H9 (cell line): ENCODE results near the gene ZBTB20. TPM values are rescaled to one million over a fixed set of nuclear protein-coding genes. Genes with fewer than 3 reads are reported as not detected.

ENCODE experiments used
- DNase-seq: peaks from one replicate; pipeline ENCODE4 v3.0.0-alpha.2; 2017
- H2AFZ ChIP-seq: one replicate; pipeline ENCODE4 v1.6.1; 2013; ENCODE audit warnings: mild to moderate bottlenecking, low read length, control low read depth, moderate library complexity
- H2AK5ac ChIP-seq: 2 replicates; pipeline ENCODE4 v1.6.1; 2013; ENCODE audit warnings: low read length, control low read depth, mixed read lengths; ENCODE audit not compliant: insufficient read length
- H2BK120ac ChIP-seq: one replicate; pipeline ENCODE4 v1.6.1; 2013; ENCODE audit warnings: low read depth, mild to moderate bottlenecking, low read length, control low read depth, inconsistent platforms; ENCODE audit not compliant: poor library complexity, severe bottlenecking
- H2BK12ac ChIP-seq: 2 replicates; pipeline ENCODE4 v1.6.1; 2013; ENCODE audit warnings: low read length, control low read depth, mixed read lengths, low read depth; ENCODE audit not compliant: insufficient read length
- H2BK15ac ChIP-seq: 2 replicates; pipeline ENCODE4 v1.6.1; 2013; ENCODE audit warnings: low read depth, low read length, control low read depth
- H2BK20ac ChIP-seq: one replicate; pipeline ENCODE4 v1.6.1; 2013; ENCODE audit warnings: low read depth, mild to moderate bottlenecking, low read length, control low read depth, inconsistent platforms; ENCODE audit not compliant: poor library complexity, severe bottlenecking
- H2BK5ac ChIP-seq: 2 replicates; pipeline ENCODE4 v1.6.1; 2013; ENCODE audit warnings: low read length, control low read depth, mixed read lengths; ENCODE audit not compliant: insufficient read length
- H3K14ac ChIP-seq: 2 replicates; pipeline ENCODE4 v1.6.1; 2013; ENCODE audit warnings: low read length, control low read depth; ENCODE audit not compliant: insufficient read depth
- H3K18ac ChIP-seq: 2 replicates; pipeline ENCODE4 v1.6.1; 2013; ENCODE audit warnings: low read depth, mild to moderate bottlenecking, mixed read lengths, low read length, control low read depth; ENCODE audit not compliant: insufficient read length
- H3K23ac ChIP-seq: 2 replicates; pipeline ENCODE4 v1.6.1; 2013; ENCODE audit warnings: low read length, control low read depth, mixed read lengths, low read depth; ENCODE audit not compliant: insufficient read length
- H3K23me2 ChIP-seq: 2 replicates; pipeline ENCODE4 v1.6.1; 2013; ENCODE audit warnings: low read depth, mild to moderate bottlenecking, mixed read lengths, low read length, control low read depth; ENCODE audit not compliant: insufficient read length, poor library complexity, severe bottlenecking
- H3K27ac ChIP-seq: 2 replicates; pipeline ENCODE4 v1.5.1; 2013; ENCODE audit warnings: low read length, control low read depth, mixed read lengths, low read depth; ENCODE audit not compliant: insufficient read length
- H3K27me3 ChIP-seq: 2 replicates; pipeline ENCODE4 v1.6.1; 2013; ENCODE audit warnings: low read length, control low read depth, inconsistent platforms; ENCODE audit not compliant: insufficient read depth
- H3K4ac ChIP-seq: 2 replicates; pipeline ENCODE4 v1.6.1; 2013; ENCODE audit warnings: low read depth, mild to moderate bottlenecking, control low read depth, inconsistent platforms, low read length, moderate library complexity
- H3K4me1 ChIP-seq: 2 replicates; pipeline ENCODE4 v1.6.1; 2013; ENCODE audit warnings: low read length, control low read depth, inconsistent platforms; ENCODE audit not compliant: insufficient read depth
- H3K4me2 ChIP-seq: 2 replicates; pipeline ENCODE4 v1.6.1; 2013; ENCODE audit warnings: low read length, control low read depth, mixed read lengths; ENCODE audit not compliant: insufficient read length, insufficient read depth
- H3K56ac ChIP-seq: 2 replicates; pipeline ENCODE4 v1.6.1; 2013; ENCODE audit warnings: low read depth, mild to moderate bottlenecking, mixed read lengths, low read length, control low read depth; ENCODE audit not compliant: insufficient read length
- H3K79me1 ChIP-seq: 2 replicates; pipeline ENCODE4 v1.6.1; 2013; ENCODE audit warnings: low read depth, mild to moderate bottlenecking, moderate library complexity, low read length, control low read depth, inconsistent platforms; ENCODE audit not compliant: insufficient read depth, poor library complexity, severe bottlenecking
- H3K79me2 ChIP-seq: 2 replicates; pipeline ENCODE4 v1.6.1; 2013; ENCODE audit warnings: low read length, control low read depth, inconsistent platforms; ENCODE audit not compliant: insufficient read depth
- H3K9ac ChIP-seq: 2 replicates; pipeline ENCODE4 v1.6.1; 2013; ENCODE audit warnings: low read length, control low read depth, mixed read lengths; ENCODE audit not compliant: insufficient read length; ENCODE audit errors: extremely low read depth
- H3K9me3 ChIP-seq: one replicate; pipeline ENCODE4 v1.6.1; 2013; ENCODE audit warnings: low read depth, low read length, inconsistent platforms; ENCODE audit not compliant: control insufficient read depth
- H3T11ph ChIP-seq: one replicate; pipeline ENCODE4 v1.6.1; 2013; ENCODE audit warnings: mild to moderate bottlenecking, low read length, control low read depth, inconsistent platforms
- H4K20me1 ChIP-seq: one replicate; pipeline ENCODE4 v1.6.1; 2013; ENCODE audit not compliant: control insufficient read depth, insufficient read length, insufficient read depth
- H4K5ac ChIP-seq: 2 replicates; pipeline ENCODE4 v1.6.1; 2013; ENCODE audit warnings: low read depth, mild to moderate bottlenecking, mixed read lengths, low read length, control low read depth; ENCODE audit not compliant: insufficient read length
- H4K8ac ChIP-seq: replicated peaks from 2 replicates; pipeline ENCODE4 v1.6.1; 2013; ENCODE audit warnings: low read length, control low read depth, mixed read lengths, low read depth; ENCODE audit not compliant: insufficient read length
- H4K91ac ChIP-seq: 2 replicates; pipeline ENCODE4 v1.6.1; 2013; ENCODE audit warnings: low read depth, mild to moderate bottlenecking, moderate library complexity, mixed read lengths, low read length, control low read depth; ENCODE audit not compliant: insufficient read length
- H3K27ac Mint-ChIP-seq, 3 experiments: 2 replicates in 2 of 3; 3 replicates in 1 of 3; pipeline ENCODE4 v1.8.0; 2020 to 2021; ENCODE audit warnings: mixed read lengths in 3 of 3, mild to moderate bottlenecking in 1 of 3, moderate library complexity in 1 of 3
- H3K27me3 Mint-ChIP-seq: 2 replicates; pipeline ENCODE4 v1.8.0; 2021; ENCODE audit warnings: low read depth, mild to moderate bottlenecking, moderate library complexity, mixed read lengths
- H3K36me3 Mint-ChIP-seq, 3 experiments: 2 replicates in 2 of 3; 3 replicates in 1 of 3; pipeline ENCODE4 v1.8.0; 2020 to 2021; ENCODE audit warnings: low read depth in 3 of 3, mixed read lengths in 3 of 3; ENCODE audit not compliant: insufficient read depth in 1 of 3
- H3K4me1 Mint-ChIP-seq, 2 experiments: 2 replicates each; pipeline ENCODE4 v1.8.0; 2020; ENCODE audit warnings: mixed read lengths in 2 of 2
- H3K4me3 Mint-ChIP-seq, 2 experiments: 2 replicates in 1 of 2; 3 replicates in 1 of 2; pipeline ENCODE4 v1.8.0; 2020 to 2021; ENCODE audit warnings: mild to moderate bottlenecking in 2 of 2, mixed read lengths in 2 of 2, moderate library complexity in 1 of 2
- H3K9me3 Mint-ChIP-seq, 2 experiments: 2 replicates in 1 of 2; 3 replicates in 1 of 2; pipeline ENCODE4 v1.8.0; 2020; ENCODE audit warnings: mild to moderate bottlenecking in 2 of 2, mixed read lengths in 2 of 2, moderate library complexity in 1 of 2
- CTCF ChIP-seq: fragments of 200-600 bp; sonication (generic); conservative IDR thresholded peaks from 3 replicates; pipeline ENCODE4 v1.8.0; 2021; ENCODE audit warnings: antibody characterized with exemption, mild to moderate bottlenecking
- WGBS: extraction: QIAGEN DNeasy Blood & Tissue Kit; methylation state at CpG from one replicate; pipeline ENCODE4 v1.1.7; 2013; ENCODE audit warnings: missing lambda C conversion rate, low lambda C conversion rate, mixed read lengths; ENCODE audit not compliant: insufficient read length; ENCODE audit errors: extremely low coverage; 5-methylcytosine and 5-hydroxymethylcytosine counted together
- total RNA-seq: library from RNA; stranded (reverse); gene quantifications from 2 replicates; pipeline ENCODE4 v1.2.1, GENCODE V29; 2021

The ZBTB20 gene
- total RNA-seq, 1 experiment from 2014 or later = 0.70 TPM

DNA sequence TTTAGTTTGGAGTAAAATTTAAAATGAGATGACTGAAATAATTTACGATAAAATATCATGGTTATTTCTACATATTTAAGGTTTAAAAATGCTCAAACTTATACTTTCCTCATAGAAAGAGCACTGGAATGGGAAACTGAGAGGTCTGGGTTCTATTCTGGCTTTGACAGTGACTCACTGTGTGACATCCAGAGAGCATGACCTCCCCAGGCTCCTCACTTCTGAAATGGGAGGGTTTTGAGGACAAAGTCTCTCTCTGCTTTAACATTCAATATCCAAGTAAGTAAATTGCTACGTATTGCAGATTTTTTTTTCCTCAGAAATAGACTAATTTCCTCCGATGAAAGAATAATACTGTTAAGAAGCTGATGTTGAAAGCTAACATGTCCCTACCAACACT, 618.6 kb downstream of the ZBTB20 start:
- peaks cover 2 to 14% (median 11%) of the 10 kb centered on the region in 3 experiments; a peak in 6 of 7 replicates for H3K36me3 Mint-ChIP-seq
- Histone ChIP-seq H3K4me2 (no peak overlapping the region), H3T11ph (no peak overlapping the region), H3K23ac (no peak overlapping the region), H3K27ac (no peak overlapping the region), H2AK5ac (no peak overlapping the region), H4K20me1 (no peaks in the 10 kb centered on the region), H3K79me2 (no peaks in the 10 kb centered on the region), H4K8ac (no peak overlapping the region), H3K27me3 (no peaks in the 10 kb centered on the region), H3K23me2 (no peaks in the 10 kb centered on the region), H2AFZ (no peak overlapping the region), H3K4ac (no peak overlapping the region), H3K9me3 (no peaks in the 10 kb centered on the region), H3K56ac (no peak overlapping the region), H3K4me1 (no peaks in the 10 kb centered on the region), H2BK15ac (no peak overlapping the region), H3K79me1 (no peaks in the 10 kb centered on the region), H3K14ac (no peak overlapping the region), H2BK5ac (no peak overlapping the region), H4K91ac (no peak overlapping the region), H2BK12ac (no peak overlapping the region), H3K18ac (no peak overlapping the region), H2BK20ac (no peak overlapping the region), H3K9ac (no peak overlapping the region), H4K5ac (no peak overlapping the region), H2BK120ac (no peak overlapping the region)
- no CpG with 5 or more reads among the region's 3 CpGs for WGBS
- H3K4me3 Mint-ChIP-seq = no peak overlapping the region
- no peak for DNase-seq
- H3K27ac Mint-ChIP-seq = no peak overlapping the region
- no peaks in the 10 kb centered on the region for H3K4me1 Mint-ChIP-seq
- no peaks in the 10 kb centered on the region for H3K27me3 Mint-ChIP-seq
- TF ChIP-seq CTCF = no peak
- peaks cover 10 to 15% of the 10 kb centered on the region in 2 experiments for H3K9me3 Mint-ChIP-seq
